Dendritic cell treated with granulocyte-macrophage colony-stimulating factor and Interleukin-4, amounts not matched to agents 40 ng/mL and 50 ng/mL, for 4 days (primary cell): Measurements from ENCODE around the gene SHC1.

Experiments used
- H3K27ac Mint-ChIP-seq: one replicate; pipeline ENCODE4 v1.8.0; 2022; ENCODE audit warnings: mild to moderate bottlenecking, mixed read lengths
- H3K27me3 Mint-ChIP-seq: one replicate; pipeline ENCODE4 v1.8.0; 2022; ENCODE audit warnings: mild to moderate bottlenecking, mixed read lengths
- H3K36me3 Mint-ChIP-seq: one replicate; pipeline ENCODE4 v1.8.0; 2022; ENCODE audit warnings: low read depth, mixed read lengths
- H3K4me1 Mint-ChIP-seq: one replicate; pipeline ENCODE4 v1.8.0; 2022; ENCODE audit warnings: low read depth, mixed read lengths
- H3K4me3 Mint-ChIP-seq: one replicate; pipeline ENCODE4 v1.8.0; 2022; ENCODE audit warnings: mild to moderate bottlenecking, moderate library complexity, mixed read lengths
- H3K9me3 Mint-ChIP-seq: one replicate; pipeline ENCODE4 v1.8.0; 2022; ENCODE audit warnings: mixed read lengths
- intact Hi-C: fragments of 100-400 bp; cut with micrococcal nuclease; formaldehyde crosslinking; loops from one replicate; pipeline ENCODE4 v1.15.0; 2022

SHC1 gene

DNA sequence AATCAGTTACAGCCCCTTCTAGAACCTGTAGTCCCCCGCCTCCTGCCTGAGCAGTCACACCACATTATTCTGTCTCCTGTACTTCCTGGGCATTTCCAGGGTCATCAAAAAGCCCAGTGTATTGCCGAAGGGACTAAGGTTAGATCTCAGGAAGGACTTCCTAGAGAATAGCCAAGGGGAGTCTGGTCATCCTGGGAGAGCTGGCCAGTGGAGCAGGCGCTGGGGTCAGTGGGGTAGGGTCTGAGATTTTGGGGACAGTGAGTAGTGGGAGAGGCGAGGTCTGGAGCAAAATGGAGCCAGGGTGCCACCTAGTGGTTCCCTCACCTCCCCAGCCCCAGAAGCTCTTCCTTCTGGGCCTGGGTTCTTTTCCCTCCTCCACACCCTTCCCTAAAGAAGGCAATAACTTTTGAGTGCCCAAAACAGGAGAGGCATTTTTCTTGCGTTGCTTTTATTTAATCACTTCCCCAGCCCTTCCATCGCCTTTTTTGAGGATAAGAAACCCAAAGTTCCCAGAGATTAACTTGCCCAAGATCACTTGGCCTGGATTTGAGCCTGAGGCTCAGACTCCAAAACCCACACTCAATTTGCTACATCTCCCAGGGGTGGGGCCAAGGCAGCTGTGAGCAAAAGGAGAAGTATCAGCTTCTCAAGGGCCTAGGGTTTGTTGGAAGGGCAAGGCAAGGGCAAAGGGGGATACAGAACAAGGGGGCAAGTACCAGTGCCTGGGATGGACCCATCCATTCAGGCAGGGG lies 26.7 kb downstream of the SHC1 start:
- H3K27ac Mint-ChIP-seq: peak overlapping the region; percentile 83
- H3K27me3 Mint-ChIP-seq: no peaks in the 10 kb centered on the region
- H3K9me3 Mint-ChIP-seq: no peaks in the 10 kb centered on the region
- H3K36me3 Mint-ChIP-seq: peaks cover 45% of the 10 kb centered on the region
- intact Hi-C loops: no loop called here
- H3K4me3 Mint-ChIP-seq: peak overlapping the region; percentile 7
- H3K4me1 Mint-ChIP-seq: peaks cover 71% of the 10 kb centered on the region

DNA sequence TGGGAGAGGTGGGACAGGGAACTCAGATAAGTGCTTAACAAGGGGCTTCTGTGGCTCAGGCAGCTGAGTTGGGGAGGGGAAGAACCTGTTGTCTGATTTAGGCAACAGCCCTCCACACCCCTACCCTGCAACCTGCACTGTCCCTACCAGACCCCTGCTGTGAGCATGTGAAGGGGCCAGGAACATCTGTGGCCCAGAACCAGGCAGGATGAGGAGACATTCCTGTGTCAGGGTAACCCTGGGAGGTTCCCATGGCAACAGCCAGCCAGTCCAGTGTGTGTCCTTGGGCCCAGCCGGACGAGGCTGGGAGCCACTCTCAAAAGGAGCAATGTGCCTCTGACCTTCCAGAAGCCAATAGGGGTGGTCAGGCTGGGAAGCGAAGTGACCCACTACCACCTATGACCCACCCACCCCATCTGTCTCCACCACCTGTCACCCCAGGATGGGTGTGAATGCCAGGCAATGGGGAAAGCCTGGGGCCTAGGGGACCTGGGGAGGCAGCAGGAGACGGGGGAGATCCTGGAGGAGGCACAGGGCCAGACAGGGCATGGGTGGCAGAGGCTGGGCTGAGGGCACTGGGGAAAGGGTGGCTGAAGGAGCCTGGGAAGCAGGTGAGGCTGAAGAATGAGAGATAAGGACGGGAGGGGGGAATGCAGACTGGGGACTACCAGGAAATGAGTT lies 29.1 kb downstream of the SHC1 start:
- no peak overlapping the region for H3K4me3 Mint-ChIP-seq
- peaks cover 30% of the 10 kb centered on the region for H3K36me3 Mint-ChIP-seq
- H3K9me3 Mint-ChIP-seq: no peaks in the 10 kb centered on the region
- peaks cover 86% of the 10 kb centered on the region for H3K4me1 Mint-ChIP-seq
- H3K27ac Mint-ChIP-seq: peak overlapping the region; percentile 83
- H3K27me3 Mint-ChIP-seq: no peaks in the 10 kb centered on the region
- intact Hi-C loops: no loop called here

DNA sequence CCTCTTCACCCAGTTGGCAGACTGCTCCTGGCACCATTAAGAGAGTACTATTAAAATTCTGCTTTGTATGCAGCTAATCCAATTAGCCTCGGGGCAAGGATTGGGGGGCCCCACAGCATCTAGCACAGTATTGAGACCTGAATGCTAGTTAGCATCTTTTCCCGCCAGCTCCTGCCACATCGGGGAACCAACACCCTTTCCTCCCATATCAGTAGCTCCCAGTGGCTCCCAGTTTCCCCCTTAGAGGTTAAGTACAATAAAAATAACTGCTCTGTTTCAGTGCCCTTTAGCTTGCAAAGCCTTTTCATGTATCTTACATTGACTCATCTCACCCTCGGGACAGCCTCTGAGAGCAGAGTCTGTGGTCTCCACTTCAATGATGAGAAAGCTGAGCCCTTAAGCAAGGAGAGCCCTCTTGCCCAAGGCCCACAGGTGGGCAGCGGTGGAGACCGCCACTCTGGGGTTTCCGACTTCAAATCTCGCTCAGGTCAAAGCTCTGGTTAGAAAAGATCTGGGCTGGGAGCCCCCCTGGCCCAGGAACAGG lies 29.8 kb downstream of the SHC1 start:
- no peaks in the 10 kb centered on the region for H3K9me3 Mint-ChIP-seq
- intact Hi-C loops: no loop called here
- peak overlapping the region; percentile 56 for H3K27ac Mint-ChIP-seq
- H3K4me3 Mint-ChIP-seq: no peak overlapping the region
- no peaks in the 10 kb centered on the region for H3K27me3 Mint-ChIP-seq
- peaks cover 27% of the 10 kb centered on the region for H3K36me3 Mint-ChIP-seq
- peaks cover 78% of the 10 kb centered on the region for H3K4me1 Mint-ChIP-seq

DNA sequence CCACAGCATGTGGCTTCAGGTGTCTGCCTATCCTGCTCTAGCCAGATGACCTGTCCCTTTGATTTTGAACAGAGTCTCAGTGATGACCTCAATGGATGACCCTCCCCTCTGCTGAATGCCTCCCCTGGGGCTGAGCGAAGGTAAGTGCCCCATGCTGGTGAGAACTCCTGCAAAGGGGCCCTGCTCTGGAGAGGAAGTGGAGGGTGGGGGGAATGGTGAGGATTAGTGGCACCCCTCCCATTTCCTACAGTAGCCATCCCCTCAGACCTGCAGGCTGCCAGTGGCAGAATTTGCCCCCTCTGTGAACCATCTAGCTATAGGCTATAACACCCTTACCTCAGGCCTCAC lies 30.4 kb downstream of the SHC1 start:
- Mint-ChIP-seq H3K4me1 (peaks cover 76% of the 10 kb centered on the region), H3K27me3 (no peaks in the 10 kb centered on the region), H3K4me3 (no peak overlapping the region), H3K36me3 (peaks cover 21% of the 10 kb centered on the region), H3K9me3 (no peaks in the 10 kb centered on the region), H3K27ac (peak overlapping the region; percentile 56)
- intact Hi-C loops: no loop called here

DNA sequence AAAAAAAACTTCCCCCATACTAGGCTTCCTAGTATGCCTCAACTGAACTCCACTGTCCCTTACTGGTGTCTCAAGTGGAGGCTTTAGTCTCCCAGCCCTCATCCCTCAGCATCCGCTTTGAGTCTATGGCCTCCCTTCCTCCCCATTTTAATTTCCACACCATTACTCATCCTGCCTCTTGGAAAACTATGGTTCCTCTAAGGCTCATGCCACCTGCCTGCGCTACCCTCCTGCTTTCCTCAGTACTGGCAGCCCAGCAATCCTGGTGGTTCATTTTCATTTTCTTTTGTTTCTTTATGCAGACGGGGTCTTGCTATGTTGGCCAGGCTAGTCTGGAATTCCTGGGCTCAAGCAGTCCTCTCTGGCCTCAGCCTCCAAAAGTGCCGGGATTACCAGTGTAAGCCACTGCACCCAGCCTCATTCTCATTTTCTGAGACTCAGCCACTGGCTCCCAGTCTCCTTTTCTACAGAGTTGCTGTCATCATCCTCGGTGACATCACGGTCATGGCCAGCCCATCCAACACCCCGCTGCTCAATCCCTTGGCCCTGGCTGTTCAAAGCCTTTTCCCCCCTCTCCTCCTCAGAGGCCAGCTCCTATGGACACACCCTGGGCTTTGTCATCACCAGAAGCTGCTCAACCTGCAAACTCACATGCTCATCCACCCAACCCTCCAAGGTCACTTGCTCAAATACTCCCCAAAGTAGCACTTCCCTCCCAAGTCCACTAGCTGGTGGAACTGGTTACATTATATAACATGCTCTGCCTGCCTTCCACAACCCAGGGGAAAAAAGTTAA lies 31.7 kb downstream of the SHC1 start:
- H3K4me3 Mint-ChIP-seq: peak overlapping the region; percentile 25
- no peaks in the 10 kb centered on the region for H3K27me3 Mint-ChIP-seq
- no peaks in the 10 kb centered on the region for H3K9me3 Mint-ChIP-seq
- H3K4me1 Mint-ChIP-seq: peaks cover 71% of the 10 kb centered on the region
- intact Hi-C loops: no loop called here
- peaks cover 13% of the 10 kb centered on the region for H3K36me3 Mint-ChIP-seq
- H3K27ac Mint-ChIP-seq: peak overlapping the region; percentile 88

DNA sequence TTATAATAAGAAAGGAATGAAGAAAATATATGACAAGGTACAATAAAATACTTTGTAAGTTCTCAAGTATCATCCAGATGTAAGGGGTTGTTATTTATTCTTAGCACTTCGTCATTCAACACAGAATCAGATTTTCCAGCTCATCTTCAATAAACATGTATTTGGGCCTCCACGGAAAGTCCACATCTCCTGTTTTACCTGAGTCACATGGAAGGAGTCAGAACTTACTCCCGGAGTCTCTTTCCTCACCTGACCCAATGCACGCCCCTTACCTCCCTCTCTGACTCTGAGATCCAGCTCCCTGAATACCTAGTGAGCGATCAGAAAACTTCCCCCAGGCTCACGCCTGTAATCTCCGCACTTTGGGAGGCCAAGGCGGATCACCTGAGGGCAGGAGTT lies 32.6 kb downstream of the SHC1 start:
- Mint-ChIP-seq H3K4me1 (peaks cover 62% of the 10 kb centered on the region), H3K27me3 (no peaks in the 10 kb centered on the region), H3K4me3 (peak overlapping the region; percentile 79), H3K27ac (peak overlapping the region; percentile 88), H3K36me3 (peaks cover 13% of the 10 kb centered on the region), H3K9me3 (no peaks in the 10 kb centered on the region)
- intact Hi-C loops: loop anchor here (1.0 to 2.0 kb wide), 3 partner anchors 36 to 379 kb away; partner anchors contain the start of genes ADAM15, CKS1B and UBE2Q1

DNA sequence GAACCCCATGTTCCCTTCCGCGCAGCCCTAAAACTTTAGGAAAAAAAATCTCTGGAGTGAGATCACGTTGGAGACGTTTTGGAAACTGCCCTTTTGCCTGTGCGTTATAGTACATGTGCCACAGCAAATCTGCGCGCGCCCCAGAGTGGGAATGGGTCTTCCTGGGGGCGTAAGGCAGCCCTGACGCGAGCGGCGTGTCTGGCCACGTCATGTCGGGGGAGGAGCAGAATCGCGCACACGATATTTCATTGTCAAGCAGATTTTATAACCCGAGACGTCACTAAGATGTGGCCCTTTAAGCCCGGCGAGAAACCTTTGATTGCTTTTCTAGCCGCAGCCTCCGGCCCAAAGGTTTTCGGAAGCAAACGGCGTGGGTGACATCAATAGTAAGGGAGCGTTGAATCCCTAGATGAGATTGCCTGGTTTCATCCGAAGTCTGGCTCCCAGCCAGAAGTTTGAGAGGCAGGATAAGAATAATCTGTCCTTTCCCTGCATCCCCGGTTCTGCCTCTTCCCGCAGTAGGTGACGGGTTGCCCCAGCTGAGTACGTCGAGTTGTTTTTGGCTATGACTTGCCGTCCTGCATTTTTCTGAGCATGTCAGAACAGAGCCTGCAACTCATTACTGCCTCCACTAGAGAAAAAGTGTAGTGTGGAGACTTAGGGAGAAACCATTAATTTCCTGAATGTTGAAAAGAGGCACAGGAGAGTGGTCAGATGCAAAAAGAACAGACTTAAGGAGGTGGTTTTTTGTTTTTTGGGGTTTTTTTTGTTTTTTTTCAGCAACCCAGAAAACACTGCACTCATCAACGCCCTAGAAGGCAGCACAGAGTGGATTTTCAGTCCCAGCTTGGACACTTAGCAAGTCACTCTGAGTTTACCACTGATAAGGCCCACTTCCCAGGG lies 33.2 kb downstream of the SHC1 start:
- Mint-ChIP-seq H3K27me3 (no peaks in the 10 kb centered on the region), H3K4me3 (peak overlapping the region; percentile 79), H3K9me3 (no peaks in the 10 kb centered on the region), H3K27ac (peak overlapping the region; percentile 88), H3K36me3 (peaks cover 13% of the 10 kb centered on the region), H3K4me1 (peaks cover 56% of the 10 kb centered on the region)
- intact Hi-C loops: loop anchor here (1.0 to 2.0 kb wide), 3 partner anchors 37 to 379 kb away; partner anchors contain the start of genes ADAM15, CKS1B and UBE2Q1

DNA sequence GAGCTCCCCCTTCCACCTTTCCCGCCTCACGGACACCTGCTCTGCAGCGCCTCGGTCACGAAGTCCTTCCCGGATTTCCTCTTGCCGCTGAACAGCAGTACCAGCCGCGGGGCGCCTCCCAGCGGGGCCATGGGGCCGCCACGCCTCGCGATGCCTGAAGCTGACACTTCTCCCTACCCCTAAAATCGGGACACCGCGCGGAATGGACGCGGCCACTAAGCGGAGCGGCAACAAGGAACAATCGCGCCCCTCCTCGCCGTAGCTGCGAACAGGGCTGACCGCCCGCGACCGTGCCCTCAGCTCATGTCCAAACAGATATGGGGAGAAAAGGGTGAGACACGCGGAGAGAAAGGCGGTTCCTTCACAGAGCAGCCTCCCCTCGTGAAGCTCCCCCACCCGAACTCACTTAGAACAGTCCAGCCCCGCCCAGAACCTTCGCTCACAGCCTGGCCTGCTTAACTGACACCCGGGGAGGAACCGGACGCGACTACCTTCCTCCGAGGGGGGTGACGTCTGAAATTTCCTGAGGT lies 33.9 kb downstream of the SHC1 start, which contains the start of gene PMVK:
Gene PMVK, minus strand, starts transcription at position 165 of the 530 bp plus-strand sequence. Its CDS starts 34 bp downstream, at position 131.
- H3K4me1 Mint-ChIP-seq: peaks cover 54% of the 10 kb centered on the region
- intact Hi-C loops: loop anchor here (1.0 to 2.0 kb wide), 3 partner anchors 38 to 378 kb away; partner anchors contain the start of genes ADAM15, CKS1B and UBE2Q1

DNA sequence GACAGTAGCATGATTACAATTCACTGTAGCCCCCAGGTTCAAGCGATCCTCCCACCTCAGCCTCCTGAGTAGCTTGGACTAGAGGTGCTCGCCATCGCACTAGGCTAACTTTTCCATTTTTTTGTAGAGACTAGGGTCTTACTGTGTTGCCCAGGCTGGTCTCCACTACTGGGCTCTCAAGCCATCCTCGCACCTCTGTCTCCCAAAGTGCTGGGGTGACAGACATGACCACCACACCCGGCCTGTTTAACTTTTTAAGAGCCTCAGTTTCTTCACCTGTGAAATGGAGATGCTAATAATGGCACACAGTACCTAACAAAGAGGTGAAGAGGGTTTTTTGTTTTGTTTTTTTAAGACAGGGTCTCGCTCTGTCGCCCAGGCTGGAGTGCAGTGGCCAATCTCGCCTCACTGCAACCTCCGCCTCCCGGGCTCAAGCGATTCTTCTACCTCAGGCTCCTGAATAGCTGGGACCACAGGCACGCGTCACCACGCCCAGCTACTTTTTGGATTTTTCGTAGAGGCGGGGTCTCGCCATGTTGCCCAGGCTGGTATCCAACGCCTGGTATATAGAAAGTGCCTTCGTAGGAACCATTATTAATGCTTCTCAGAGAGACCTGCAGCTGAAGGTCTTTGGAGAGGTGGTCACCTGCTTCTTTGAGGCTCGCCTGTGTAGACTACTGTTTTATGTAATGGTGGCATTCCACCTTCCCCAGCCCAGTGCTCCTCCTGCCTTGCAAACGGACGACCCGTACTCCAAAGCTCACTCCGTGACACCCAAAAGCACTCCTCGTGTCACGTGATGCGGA lies 34.6 kb downstream of the SHC1 start:
- Mint-ChIP-seq H3K27me3 (no peaks in the 10 kb centered on the region), H3K36me3 (peaks cover 23% of the 10 kb centered on the region), H3K27ac (peak overlapping the region; percentile 88), H3K4me3 (peak overlapping the region; percentile 79), H3K4me1 (peaks cover 54% of the 10 kb centered on the region), H3K9me3 (no peaks in the 10 kb centered on the region)
- intact Hi-C loops: loop anchor here (2.0 kb wide), 2 partner anchors 115 to 377 kb away; partner anchors contain the start of genes ADAM15 and UBE2Q1

More for the DNA sequence above, 33.9 kb downstream of the SHC1 start, which contains the start of gene PMVK:
- peaks cover 18% of the 10 kb centered on the region for H3K36me3 Mint-ChIP-seq
- peak within 1 kb of the TSS; percentile 79 for H3K4me3 Mint-ChIP-seq
- H3K27ac Mint-ChIP-seq: peak within 1 kb of the TSS; percentile 88
- H3K27me3 Mint-ChIP-seq: no peaks in the 10 kb centered on the region
- no peaks in the 10 kb centered on the region for H3K9me3 Mint-ChIP-seq

DNA sequence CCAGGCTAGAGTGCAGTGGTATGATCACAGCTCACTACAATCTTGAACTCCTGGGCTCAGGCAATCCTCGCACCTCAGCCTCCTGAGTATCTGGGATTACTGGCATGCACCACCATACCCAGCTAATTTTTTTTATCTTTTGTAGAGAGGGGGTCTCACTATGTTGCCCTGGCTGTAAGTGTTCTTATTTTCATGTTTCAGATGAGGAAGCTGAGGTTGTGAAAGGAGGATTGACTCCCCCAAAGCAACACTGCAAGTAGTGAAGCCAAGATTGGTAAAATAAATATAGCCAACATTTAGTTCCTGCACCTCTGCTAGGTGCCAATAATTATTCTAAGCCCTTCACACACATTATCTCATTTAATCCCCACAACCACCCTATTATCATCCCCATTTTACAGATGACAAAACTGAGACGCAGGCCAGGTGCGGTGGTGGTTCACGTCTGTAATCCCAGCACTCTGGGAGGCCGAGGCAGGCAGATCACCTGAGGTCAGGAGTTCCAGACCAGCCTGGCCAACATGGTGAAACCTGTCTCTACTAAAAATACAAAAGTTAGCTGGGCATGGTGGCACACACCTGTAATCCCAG lies 36.1 kb downstream of the SHC1 start:
- peaks cover 33% of the 10 kb centered on the region for H3K36me3 Mint-ChIP-seq
- H3K4me1 Mint-ChIP-seq: peaks cover 44% of the 10 kb centered on the region
- no peaks in the 10 kb centered on the region for H3K27me3 Mint-ChIP-seq
- no peak overlapping the region for H3K27ac Mint-ChIP-seq
- no peaks in the 10 kb centered on the region for H3K9me3 Mint-ChIP-seq
- intact Hi-C loops: no loop called here
- H3K4me3 Mint-ChIP-seq: no peak overlapping the region

DNA sequence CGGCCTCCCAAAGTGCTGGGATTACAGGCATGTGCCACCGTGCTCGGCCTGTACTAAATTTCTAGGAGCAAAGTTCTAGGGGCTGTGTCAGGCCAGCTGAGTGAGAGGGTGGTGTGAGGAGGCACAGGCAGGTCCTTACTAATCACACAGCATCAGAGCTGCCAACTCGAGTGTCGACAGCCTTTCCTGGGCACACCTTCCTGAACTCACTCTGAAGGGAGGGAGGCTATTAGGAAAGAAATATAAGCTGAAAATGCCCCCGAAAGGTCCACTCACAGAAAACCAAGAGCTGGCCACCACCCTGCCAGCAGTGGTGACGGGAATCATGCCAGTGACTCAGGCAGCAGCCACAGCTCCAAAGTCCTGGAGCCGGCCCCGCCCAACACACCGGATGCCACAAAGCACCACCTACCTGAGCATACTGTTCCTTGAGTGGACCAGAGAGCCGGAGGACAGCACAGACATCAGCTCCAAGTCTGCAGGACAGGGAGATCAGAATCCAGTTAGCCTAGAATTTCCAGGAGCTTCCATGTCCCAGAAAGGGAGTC lies 38.5 kb downstream of the SHC1 start:
- intact Hi-C loops: no loop called here
- Mint-ChIP-seq H3K27me3 (no peaks in the 10 kb centered on the region), H3K9me3 (no peaks in the 10 kb centered on the region), H3K4me1 (peaks cover 33% of the 10 kb centered on the region), H3K4me3 (no peak overlapping the region), H3K27ac (no peak overlapping the region), H3K36me3 (peaks cover 54% of the 10 kb centered on the region)
